ENCODE measurements around the gene TBCA. TPM values are rescaled to one million over a fixed set of nuclear protein-coding genes. Genes with fewer than 3 reads are reported as not detected.

The TBCA gene
- total and polyA plus RNA-seq, 9 donors: 125 to 283 (median 189) TPM

DNA sequence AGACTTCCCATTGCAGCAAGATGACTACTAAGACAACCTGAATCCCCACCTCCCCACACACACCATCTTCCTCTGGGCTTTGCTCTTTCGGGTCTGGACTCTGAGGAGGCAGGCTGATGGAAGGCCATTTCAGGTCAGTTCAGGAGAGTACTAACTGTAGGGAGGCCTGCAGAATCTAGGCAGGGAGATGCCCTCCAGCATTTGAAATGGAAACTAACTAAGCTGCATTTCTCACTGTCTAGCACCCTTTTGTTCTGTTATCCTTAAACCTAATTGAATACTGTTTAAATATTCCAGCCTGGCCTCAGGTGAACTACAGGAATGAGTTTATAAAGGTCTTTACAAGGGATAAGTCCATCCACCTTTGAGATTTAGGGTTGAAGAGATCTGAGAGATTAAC, 4.9 kb upstream of the TBCA start:
- no peak for TF ChIP-seq CTCF (IDR thresholded peaks at IDR 0.05)
- no peak for TF ChIP-seq POLR2A (IDR thresholded peaks at IDR 0.05)
- no peak for TF ChIP-seq EP300 (IDR thresholded peaks at IDR 0.05)
- no peaks in the 10 kb centered on the region for H3K36me3 ChIP-seq
- H3K27me3 ChIP-seq: no peaks in the 10 kb centered on the region
- WGBS, 3 donors: 88 to 90% (median 89%) methylated on average over 1 of the region's 1 CpG
- no peak overlapping the region for H3K4me3 ChIP-seq
- no peaks in the 10 kb centered on the region for H3K4me1 ChIP-seq (ENCODE audit: insufficient read depth)
- no peak overlapping the region for H3K27ac ChIP-seq
- no peak for DNase-seq
- intact Hi-C loops (cut with DNase I): no loop called here
- no peaks in the 10 kb centered on the region for H3K9me3 ChIP-seq

DNA sequence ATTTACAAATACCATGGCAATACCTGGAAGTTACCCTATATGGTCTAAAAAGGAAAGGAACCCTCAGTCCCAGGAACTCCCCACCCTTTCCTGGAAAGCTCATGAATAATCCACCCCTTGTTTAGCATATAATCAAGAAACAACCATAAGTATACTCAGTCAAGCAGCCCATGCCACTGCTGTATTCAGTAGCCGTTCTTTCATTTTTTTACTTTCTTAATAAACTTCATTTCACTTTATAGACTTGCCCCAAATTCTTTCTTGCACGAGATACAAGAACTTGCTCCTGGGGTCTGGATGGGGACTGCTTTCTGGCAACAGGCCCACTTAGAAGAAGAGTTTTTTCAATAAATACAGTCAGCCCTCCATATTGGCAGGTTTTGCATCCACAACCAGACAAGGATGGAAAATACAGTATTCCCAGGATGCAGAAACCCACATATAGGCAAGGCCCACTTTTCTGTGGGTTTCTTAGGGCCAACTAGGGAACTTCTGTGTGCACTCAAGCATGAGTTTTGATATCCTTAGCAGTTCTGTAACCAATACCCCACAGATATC, 2.8 kb upstream of the TBCA start:
- Histone ChIP-seq H3K27me3 (no peaks in the 10 kb centered on the region), H3K9me3 (no peaks in the 10 kb centered on the region), H3K36me3 (no peaks in the 10 kb centered on the region), H3K27ac (no peak overlapping the region), H3K4me3 (no peak overlapping the region), H3K4me1 (ENCODE audit: insufficient read depth) (peaks cover 9% of the 10 kb centered on the region)
- intact Hi-C loops (cut with DNase I): no loop called here
- no peak for TF ChIP-seq CTCF (IDR thresholded peaks at IDR 0.05)
- no peak for TF ChIP-seq POLR2A (IDR thresholded peaks at IDR 0.05)
- no peak for TF ChIP-seq EP300 (IDR thresholded peaks at IDR 0.05)
- 83 to 92% (median 85%) methylated on average over 2 of the region's 2 CpGs for WGBS, 3 donors
- no peak for DNase-seq

DNA sequence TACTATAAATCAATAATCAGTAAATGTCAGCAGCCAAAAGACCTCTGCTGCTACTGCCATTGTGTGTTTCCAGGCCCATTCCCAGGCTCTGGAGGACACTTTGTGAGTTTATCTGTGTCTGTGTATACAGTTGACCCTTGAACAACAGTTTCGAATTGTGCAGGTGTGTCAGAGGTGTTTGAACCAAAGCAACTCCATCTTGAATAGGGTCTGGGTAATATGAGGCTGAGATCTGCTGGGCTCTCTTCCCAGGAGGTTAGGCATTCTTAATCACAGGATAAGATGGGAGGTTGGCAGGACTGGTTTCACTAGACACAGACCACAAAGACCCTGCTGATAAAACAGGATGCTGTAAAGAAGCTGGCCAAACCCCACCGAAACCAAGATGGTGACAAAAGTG, 2.3 kb upstream of the TBCA start:
- no peak overlapping the region for H3K27ac ChIP-seq
- WGBS, 3 donors: 90 to 98% (median 92%) methylated on average over 2 of the region's 2 CpGs
- DNase-seq: no peak
- TF ChIP-seq CTCF (IDR thresholded peaks at IDR 0.05): no peak
- no peaks in the 10 kb centered on the region for H3K36me3 ChIP-seq
- no peaks in the 10 kb centered on the region for H3K27me3 ChIP-seq
- no peaks in the 10 kb centered on the region for H3K9me3 ChIP-seq
- H3K4me1 ChIP-seq (ENCODE audit: insufficient read depth): peaks cover 11% of the 10 kb centered on the region
- no peak overlapping the region for H3K4me3 ChIP-seq
- intact Hi-C loops (cut with DNase I): no loop called here

GRCh38 chr5:77777911-77778310, 1.8 kb upstream of the TBCA start:
- TF ChIP-seq POLR2A (IDR thresholded peaks at IDR 0.05) (no peak), CTCF (IDR thresholded peaks at IDR 0.05) (no peak), EP300 (IDR thresholded peaks at IDR 0.05) (no peak)
- Histone ChIP-seq H3K36me3 (no peaks in the 10 kb centered on the region), H3K27me3 (no peaks in the 10 kb centered on the region), H3K9me3 (no peaks in the 10 kb centered on the region), H3K4me1 (ENCODE audit: insufficient read depth) (peaks cover 11% of the 10 kb centered on the region), H3K27ac (no peak overlapping the region), H3K4me3 (no peak overlapping the region)
- WGBS, 3 donors: 47 to 70% (median 60%) methylated on average over 3 of the region's 3 CpGs
- no peak for DNase-seq
- intact Hi-C loops (cut with DNase I): no loop called here
